ENCODE measurements around the gene DMD. TPM values are rescaled to one million over a fixed set of nuclear protein-coding genes. Genes with fewer than 3 reads are reported as not detected.

DMD gene
- total RNA-seq, 1 donor from 2014 or later, result 22.2 TPM

GRCh38 chrX:32293962-32294700, 917.2 kb downstream of the DMD start:
- Mint-ChIP-seq H3K27me3 (ENCODE audit: low read depth, unreplicated experiment) (no peaks in the 10 kb centered on the region), H3K36me3 (ENCODE audit: low read depth, unreplicated experiment) (no peaks in the 10 kb centered on the region), H3K4me1 (ENCODE audit: low read depth, unreplicated experiment) (no peaks in the 10 kb centered on the region), H3K9me3 (ENCODE audit: unreplicated experiment) (no peaks in the 10 kb centered on the region), H3K27ac (ENCODE audit: unreplicated experiment) (peak overlapping the region; percentile 12), H3K4me3 (ENCODE audit: unreplicated experiment) (no peak overlapping the region)
- H3K4me3 ChIP-seq (ENCODE audit: insufficient read depth, low read depth, low read length), result no peak overlapping the region
- no peaks in the 10 kb centered on the region for H4K20me1 ChIP-seq (ENCODE audit: insufficient read depth, low read length)
- no peaks in the 10 kb centered on the region for H3K4me1 ChIP-seq (ENCODE audit: insufficient read depth, low read length)
- no peaks in the 10 kb centered on the region for H3K9me3 ChIP-seq (ENCODE audit: insufficient read depth, low read depth, low read length)
- H3K9ac ChIP-seq (ENCODE audit: low read length), result no peak overlapping the region
- TF ChIP-seq EZH2 (IDR thresholded peaks at IDR 0.05; ENCODE audit: insufficient read depth, low read length), result no peak
- no peak for TF ChIP-seq CTCF (IDR thresholded peaks at IDR 0.05; ENCODE audit: insufficient read depth, low read depth, low read length)
- DNase-seq (ENCODE audit: low read depth), result no peak
- no peak overlapping the region for H3K4me2 ChIP-seq (ENCODE audit: low read length)
- H3K79me2 ChIP-seq (ENCODE audit: insufficient read depth, low read length), result no peaks in the 10 kb centered on the region
- no peaks in the 10 kb centered on the region for H3K27me3 ChIP-seq (ENCODE audit: insufficient read depth, low read length)
- no peak overlapping the region for H3K27ac ChIP-seq (ENCODE audit: low read depth, low read length)
- H2AFZ ChIP-seq (ENCODE audit: low read depth, low read length), result no peak overlapping the region
- FAIRE-seq, result peak; percentile 72
- H3K36me3 ChIP-seq (ENCODE audit: insufficient read depth, low read length), result no peaks in the 10 kb centered on the region

GRCh38 chrX:32289356-32289755, 922.0 kb downstream of the DMD start:
- Histone ChIP-seq H3K36me3 (ENCODE audit: insufficient read depth, low read length) (no peaks in the 10 kb centered on the region), H3K27ac (ENCODE audit: low read depth, low read length) (no peak overlapping the region), H3K9me3 (ENCODE audit: insufficient read depth, low read depth, low read length) (no peaks in the 10 kb centered on the region), H3K9ac (ENCODE audit: low read length) (no peak overlapping the region), H3K4me2 (ENCODE audit: low read length) (no peak overlapping the region), H3K4me3 (ENCODE audit: insufficient read depth, low read depth, low read length) (no peak overlapping the region), H2AFZ (ENCODE audit: low read depth, low read length) (no peak overlapping the region), H3K27me3 (ENCODE audit: insufficient read depth, low read length) (no peaks in the 10 kb centered on the region), H3K4me1 (ENCODE audit: insufficient read depth, low read length) (no peaks in the 10 kb centered on the region), H4K20me1 (ENCODE audit: insufficient read depth, low read length) (no peaks in the 10 kb centered on the region), H3K79me2 (ENCODE audit: insufficient read depth, low read length) (no peaks in the 10 kb centered on the region)
- Mint-ChIP-seq H3K27me3 (ENCODE audit: low read depth, unreplicated experiment) (no peaks in the 10 kb centered on the region), H3K4me3 (ENCODE audit: unreplicated experiment) (no peak overlapping the region), H3K9me3 (ENCODE audit: unreplicated experiment) (no peaks in the 10 kb centered on the region), H3K36me3 (ENCODE audit: low read depth, unreplicated experiment) (no peaks in the 10 kb centered on the region), H3K4me1 (ENCODE audit: low read depth, unreplicated experiment) (no peaks in the 10 kb centered on the region), H3K27ac (ENCODE audit: unreplicated experiment) (no peak overlapping the region)
- FAIRE-seq (peak; percentile 80), DNase-seq (ENCODE audit: low read depth) (no peak)
- TF ChIP-seq EZH2 (IDR thresholded peaks at IDR 0.05; ENCODE audit: insufficient read depth, low read length), result no peak
- TF ChIP-seq CTCF (IDR thresholded peaks at IDR 0.05; ENCODE audit: insufficient read depth, low read depth, low read length), result no peak

- Mint-ChIP-seq H3K27me3 (ENCODE audit: low read depth, unreplicated experiment) (no peaks in the 10 kb centered on the region), H3K4me3 (ENCODE audit: unreplicated experiment) (no peak overlapping the region), H3K9me3 (ENCODE audit: unreplicated experiment) (no peaks in the 10 kb centered on the region), H3K4me1 (ENCODE audit: low read depth, unreplicated experiment) (no peaks in the 10 kb centered on the region), H3K36me3 (ENCODE audit: low read depth, unreplicated experiment) (no peaks in the 10 kb centered on the region), H3K27ac (ENCODE audit: unreplicated experiment) (no peak overlapping the region)
- no peaks in the 10 kb centered on the region for H4K20me1 ChIP-seq (ENCODE audit: insufficient read depth, low read length)
- FAIRE-seq (no peak), DNase-seq (ENCODE audit: low read depth) (no peak)
- TF ChIP-seq EZH2 (IDR thresholded peaks at IDR 0.05; ENCODE audit: insufficient read depth, low read length), result no peak
- TF ChIP-seq CTCF (IDR thresholded peaks at IDR 0.05; ENCODE audit: insufficient read depth, low read depth, low read length), result no peak
- H3K4me1 ChIP-seq (ENCODE audit: insufficient read depth, low read length), result no peaks in the 10 kb centered on the region
- H3K36me3 ChIP-seq (ENCODE audit: insufficient read depth, low read length), result no peaks in the 10 kb centered on the region
- no peak overlapping the region for H2AFZ ChIP-seq (ENCODE audit: low read depth, low read length)
- no peaks in the 10 kb centered on the region for H3K9me3 ChIP-seq (ENCODE audit: insufficient read depth, low read depth, low read length)
- no peaks in the 10 kb centered on the region for H3K79me2 ChIP-seq (ENCODE audit: insufficient read depth, low read length)
- H3K4me2 ChIP-seq (ENCODE audit: low read length), result no peak overlapping the region
- no peak overlapping the region for H3K9ac ChIP-seq (ENCODE audit: low read length)
- H3K27me3 ChIP-seq (ENCODE audit: insufficient read depth, low read length), result no peaks in the 10 kb centered on the region
- H3K4me3 ChIP-seq (ENCODE audit: insufficient read depth, low read depth, low read length), result no peak overlapping the region
- H3K27ac ChIP-seq (ENCODE audit: low read depth, low read length), result no peak overlapping the region
Measured at GRCh38 chrX:32281853-32282252, 929.5 kb downstream of the DMD start.

Data from astrocyte (in vitro differentiated cells and primary cell).